ENCODE results near the gene TK1.

The TK1 gene

GRCh38 chr17:78219396-78220150, 32.7 kb upstream of the TK1 start:
- DNase-seq, result no peak

GRCh38 chr17:78214706-78215061, 27.8 kb upstream of the TK1 start:
- no peak for DNase-seq

GRCh38 chr17:78214016-78214705, 27.3 kb upstream of the TK1 start, which contains the start of gene BIRC5:
Gene BIRC5 (plus strand): TSS chr17:78214253. CDS start chr17:78214317, 64 bp downstream.
- DNase-seq, result peak; percentile 91

- no peak for DNase-seq
Measured at GRCh38 chr17:78211032-78211431, 24.2 kb upstream of the TK1 start.

GRCh38 chr17:78210111-78210510, 23.3 kb upstream of the TK1 start:
- DNase-seq, result no peak

- no peak for DNase-seq
Measured at GRCh38 chr17:78208486-78208885, 21.6 kb upstream of the TK1 start.

GRCh38 chr17:78206298-78206697, 19.4 kb upstream of the TK1 start:
- DNase-seq, result no peak

- DNase-seq, result no peak
Measured at GRCh38 chr17:78205124-78205775, 18.4 kb upstream of the TK1 start.

GRCh38 chr17:78204387-78205123, 17.7 kb upstream of the TK1 start:
- DNase-seq, result no peak

GRCh38 chr17:78202666-78203065, 15.8 kb upstream of the TK1 start:
- DNase-seq, result no peak

- DNase-seq, result no peak
Measured at GRCh38 chr17:78200451-78200850, 13.6 kb upstream of the TK1 start.

- DNase-seq, result no peak
Measured at GRCh38 chr17:78197147-78197832, 10.4 kb upstream of the TK1 start.

GRCh38 chr17:78196716-78197115, 9.9 kb upstream of the TK1 start:
- no peak for DNase-seq

GRCh38 chr17:78185981-78186691, 716 bp downstream of the TK1 start:
- DNase-seq, result no peak

- DNase-seq, result no peak
Measured at GRCh38 chr17:78184868-78185267, 2.0 kb downstream of the TK1 start.

GRCh38 chr17:78184351-78184750, 2.5 kb downstream of the TK1 start:
- DNase-seq, result no peak

- no peak for DNase-seq
Measured at GRCh38 chr17:78183916-78184315, 2.9 kb downstream of the TK1 start.

- DNase-seq, result no peak
Measured at GRCh38 chr17:78182504-78182903, 4.3 kb downstream of the TK1 start.

- DNase-seq, result no peak
Measured at GRCh38 chr17:78180508-78180907, 6.3 kb downstream of the TK1 start.

GRCh38 chr17:78180083-78180482, 6.8 kb downstream of the TK1 start:
- no peak for DNase-seq

- no peak for DNase-seq
Measured at GRCh38 chr17:78179372-78179771, 7.5 kb downstream of the TK1 start.

GRCh38 chr17:78176548-78177025, 10.3 kb downstream of the TK1 start:
- DNase-seq, result peak; percentile 75

All from activated gamma-delta T cell treated with Interleukin-2 at 50 U/mL for 16 hours (primary cell).